ENCODE data around the gene JAZF1.
A peak's percentile ranks its signal among the peaks of the same experiment; 100 is the strongest.

JAZF1 gene

GRCh38 chr7:28045592-28045991, 135.0 kb downstream of the JAZF1 start (continued):
- TF ChIP-seq POU6F1 (CRISPR knock-in tag; IDR thresholded peaks at IDR 0.05; ENCODE audit: borderline replicate concordance, low read depth): no peak
- no peak for TF ChIP-seq ARNTL (CRISPR knock-in tag; IDR thresholded peaks at IDR 0.05; ENCODE audit: borderline replicate concordance, low read depth)
- no peak for TF ChIP-seq SNAI2 (CRISPR knock-in tag; IDR thresholded peaks at IDR 0.05)

GRCh38 chr7:28044825-28045224, 135.8 kb downstream of the JAZF1 start:
- ATAC-seq: no peak

GRCh38 chr7:28042721-28043120, 137.9 kb downstream of the JAZF1 start:
- TF ChIP-seq ZFP30 (CRISPR knock-in tag; IDR thresholded peaks at IDR 0.05): no peak
- no peak for TF ChIP-seq ISL1 (CRISPR knock-in tag; IDR thresholded peaks at IDR 0.05)
- TF ChIP-seq POU6F1 (CRISPR knock-in tag; IDR thresholded peaks at IDR 0.05; ENCODE audit: borderline replicate concordance, low read depth): no peak
- no peak for TF ChIP-seq TSHZ2 (CRISPR knock-in tag; IDR thresholded peaks at IDR 0.05)
- no peak for TF ChIP-seq ESRRG (CRISPR knock-in tag; IDR thresholded peaks at IDR 0.05)
- no peak for TF ChIP-seq ZFP3 (CRISPR knock-in tag; IDR thresholded peaks at IDR 0.05)
- no peak for TF ChIP-seq SNAI2 (CRISPR knock-in tag; IDR thresholded peaks at IDR 0.05)
- TF ChIP-seq BACH2 (CRISPR knock-in tag; IDR thresholded peaks at IDR 0.05; ENCODE audit: borderline replicate concordance): no peak
- ATAC-seq: no peak

More at GRCh38 chr7:28044825-28045224, 135.8 kb downstream of the JAZF1 start:
- no peak for TF ChIP-seq TSHZ2 (CRISPR knock-in tag; IDR thresholded peaks at IDR 0.05)

- peak; percentile 76 for ATAC-seq
- TF ChIP-seq ZFP30 (CRISPR knock-in tag; IDR thresholded peaks at IDR 0.05): peak; percentile 61; the same call in 1 of the 2 replicates
- TF ChIP-seq ZNF70 (CRISPR knock-in tag; IDR thresholded peaks at IDR 0.05): no peak
- TF ChIP-seq POU6F1 (CRISPR knock-in tag; IDR thresholded peaks at IDR 0.05; ENCODE audit: borderline replicate concordance, low read depth): peak; percentile 75
- TF ChIP-seq SNAI2 (CRISPR knock-in tag; IDR thresholded peaks at IDR 0.05): peak; percentile 31; the same call in 1 of the 2 replicates
- TF ChIP-seq PATZ1 (CRISPR knock-in tag; IDR thresholded peaks at IDR 0.05; ENCODE audit: borderline replicate concordance): no peak
- TF ChIP-seq CSRNP3 (CRISPR knock-in tag; IDR thresholded peaks at IDR 0.05): peak; percentile 31; the same call in 1 of the 2 replicates
- peak; percentile 6; the same call in 1 of the 2 replicates for TF ChIP-seq OSR1 (CRISPR knock-in tag; IDR thresholded peaks at IDR 0.05)
- peak; percentile 100 for TF ChIP-seq ZFP3 (CRISPR knock-in tag; IDR thresholded peaks at IDR 0.05)
- TF ChIP-seq TCF4 (CRISPR knock-in tag; IDR thresholded peaks at IDR 0.05; ENCODE audit: borderline replicate concordance): no peak
- TF ChIP-seq ISL1 (CRISPR knock-in tag; IDR thresholded peaks at IDR 0.05): peak; percentile 97
- no peak for TF ChIP-seq ZNF8 (CRISPR knock-in tag; IDR thresholded peaks at IDR 0.05)
- TF ChIP-seq ZC3H10 (CRISPR knock-in tag; IDR thresholded peaks at IDR 0.05): 0 out of 2 replicates have a peak, but pooled peaks have one; percentile 57
- no peak for TF ChIP-seq PPARA (CRISPR knock-in tag; IDR thresholded peaks at IDR 0.05; ENCODE audit: borderline replicate concordance)
- TF ChIP-seq TOX (CRISPR knock-in tag; IDR thresholded peaks at IDR 0.05; ENCODE audit: borderline replicate concordance): no peak
These were observed 138.9 kb downstream of the JAZF1 start for GRCh38 chr7:28041508-28042314.
